ENCODE data around the gene CHCHD3. TPM values are rescaled to one million over a fixed set of nuclear protein-coding genes. Genes with fewer than 3 reads are reported as not detected.

Gene CHCHD3
- total RNA-seq, 1 donor from 2014 or later = 62.1 TPM

DNA sequence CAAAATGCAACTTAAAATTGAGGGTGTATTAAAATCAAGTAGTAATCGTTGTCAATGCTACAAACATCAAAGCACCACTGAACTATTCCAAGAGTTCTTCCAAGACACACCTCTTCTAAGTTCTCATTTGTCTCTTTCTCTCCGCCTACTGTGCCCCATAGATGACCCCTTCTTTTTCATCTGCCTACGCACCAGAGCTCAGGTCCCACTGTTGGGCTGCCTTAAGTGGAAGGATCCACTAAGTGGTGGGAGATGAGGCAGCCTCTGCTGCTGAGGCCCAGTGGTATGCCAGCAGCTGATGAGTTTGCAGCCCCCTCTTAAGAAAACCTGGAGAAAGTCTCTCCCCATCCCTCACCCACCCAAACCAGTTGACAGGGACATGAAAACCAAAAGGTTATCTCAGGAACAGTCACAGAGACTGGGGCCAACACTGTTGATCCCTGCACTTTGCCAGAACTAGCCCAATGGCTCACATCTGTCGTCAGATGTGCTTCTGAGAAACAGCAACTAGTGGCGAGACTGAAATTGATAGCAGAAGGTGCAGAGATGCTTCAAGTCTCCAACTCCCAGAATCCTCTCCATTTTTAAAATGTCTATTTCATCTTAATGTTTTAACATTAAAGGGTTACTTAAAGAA is 88.4 kb downstream of the CHCHD3 start:
- TF ChIP-seq, protein P1, sequence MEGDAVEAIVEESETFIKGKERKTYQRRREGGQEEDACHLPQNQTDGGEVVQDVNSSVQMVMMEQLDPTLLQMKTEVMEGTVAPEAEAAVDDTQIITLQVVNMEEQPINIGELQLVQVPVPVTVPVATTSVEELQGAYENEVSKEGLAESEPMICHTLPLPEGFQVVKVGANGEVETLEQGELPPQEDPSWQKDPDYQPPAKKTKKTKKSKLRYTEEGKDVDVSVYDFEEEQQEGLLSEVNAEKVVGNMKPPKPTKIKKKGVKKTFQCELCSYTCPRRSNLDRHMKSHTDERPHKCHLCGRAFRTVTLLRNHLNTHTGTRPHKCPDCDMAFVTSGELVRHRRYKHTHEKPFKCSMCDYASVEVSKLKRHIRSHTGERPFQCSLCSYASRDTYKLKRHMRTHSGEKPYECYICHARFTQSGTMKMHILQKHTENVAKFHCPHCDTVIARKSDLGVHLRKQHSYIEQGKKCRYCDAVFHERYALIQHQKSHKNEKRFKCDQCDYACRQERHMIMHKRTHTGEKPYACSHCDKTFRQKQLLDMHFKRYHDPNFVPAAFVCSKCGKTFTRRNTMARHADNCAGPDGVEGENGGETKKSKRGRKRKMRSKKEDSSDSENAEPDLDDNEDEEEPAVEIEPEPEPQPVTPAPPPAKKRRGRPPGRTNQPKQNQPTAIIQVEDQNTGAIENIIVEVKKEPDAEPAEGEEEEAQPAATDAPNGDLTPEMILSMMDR (IDR thresholded peaks at IDR 0.05; ENCODE audit: insufficient read depth, low read length, severe bottlenecking) = no peak
- FAIRE-seq = no peak
- H3K27me3 ChIP-seq (ENCODE audit: control insufficient read depth, insufficient read depth, low read length) = no peaks in the 10 kb centered on the region
- H3K36me3 ChIP-seq (ENCODE audit: control insufficient read depth, insufficient read depth, low read length) = no peaks in the 10 kb centered on the region
- DNase-seq (ENCODE audit: low read depth) = no peak
- no peak overlapping the region for H3K4me3 ChIP-seq (ENCODE audit: low read depth, low read length)

DNA sequence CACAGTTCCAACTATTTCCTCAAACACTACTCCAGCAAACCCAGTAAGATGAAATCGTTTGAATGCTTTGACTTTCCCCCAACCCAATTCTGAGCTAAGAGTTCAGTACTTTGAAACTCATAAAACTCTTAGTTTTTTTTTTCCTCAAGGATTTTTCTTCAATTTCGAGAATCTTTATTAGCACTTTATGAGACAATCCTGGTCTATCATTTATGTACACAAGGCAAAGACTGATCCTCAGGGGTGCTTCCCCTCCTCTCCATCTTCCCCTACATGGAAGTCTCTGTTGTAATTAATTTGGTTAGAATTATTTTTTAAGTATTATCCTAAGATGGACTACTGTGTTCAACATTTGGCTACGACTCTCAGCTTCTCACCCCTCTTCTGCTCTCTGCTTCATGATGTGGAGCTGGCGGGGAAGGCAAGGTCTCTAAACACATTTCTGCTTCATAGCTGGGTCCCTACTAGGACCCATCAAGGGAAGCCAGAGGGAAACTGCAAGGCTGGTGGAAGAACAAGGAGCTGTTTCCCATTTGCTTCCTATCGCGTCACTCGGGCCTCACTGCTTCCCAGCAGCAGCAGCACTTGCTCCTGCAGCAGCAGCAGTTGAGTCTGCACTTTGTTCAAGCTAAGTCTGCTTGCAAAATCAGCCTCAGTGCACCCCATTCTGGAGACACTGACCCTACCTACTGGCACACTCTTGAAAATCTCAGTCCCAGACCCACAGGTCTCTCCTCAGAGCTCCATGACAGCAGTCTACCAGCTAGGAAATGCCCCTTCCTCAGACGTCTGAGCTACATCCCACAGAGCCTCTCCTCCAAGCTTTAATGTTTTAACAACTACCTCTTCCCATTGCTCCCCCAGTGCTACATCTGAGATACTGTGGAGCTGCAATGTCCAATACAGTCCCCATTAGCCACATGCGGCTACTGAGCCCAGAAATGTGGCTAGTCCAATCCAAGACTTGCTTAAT is 90.0 kb downstream of the CHCHD3 start:
- FAIRE-seq = no peak

GRCh38 chr7:132988117-132988516 is 93.8 kb downstream of the CHCHD3 start:
- no peak for DNase-seq (ENCODE audit: low read depth)
- Histone ChIP-seq H3K36me3 (ENCODE audit: control insufficient read depth, insufficient read depth, low read length) (no peaks in the 10 kb centered on the region), H3K27me3 (ENCODE audit: control insufficient read depth, insufficient read depth, low read length) (no peaks in the 10 kb centered on the region), H3K4me3 (ENCODE audit: low read depth, low read length) (no peak overlapping the region)
- no peak for FAIRE-seq
- TF ChIP-seq, protein P1 (IDR thresholded peaks at IDR 0.05; ENCODE audit: insufficient read depth, low read length, severe bottlenecking) = no peak

More for the DNA sequence above, 90.0 kb downstream of the CHCHD3 start:
- H3K36me3 ChIP-seq (ENCODE audit: control insufficient read depth, insufficient read depth, low read length) = no peaks in the 10 kb centered on the region
- TF ChIP-seq, protein P1 (IDR thresholded peaks at IDR 0.05; ENCODE audit: insufficient read depth, low read length, severe bottlenecking) = no peak
- DNase-seq (ENCODE audit: low read depth) = no peak
- H3K27me3 ChIP-seq (ENCODE audit: control insufficient read depth, insufficient read depth, low read length) = no peaks in the 10 kb centered on the region
- H3K4me3 ChIP-seq (ENCODE audit: low read depth, low read length) = no peak overlapping the region

GRCh38 chr7:132980402-132980801 is 101.5 kb downstream of the CHCHD3 start:
- FAIRE-seq (no peak), DNase-seq (ENCODE audit: low read depth) (no peak)
- TF ChIP-seq, protein P1 (IDR thresholded peaks at IDR 0.05; ENCODE audit: insufficient read depth, low read length, severe bottlenecking) = no peak
- Histone ChIP-seq H3K4me3 (ENCODE audit: low read depth, low read length) (no peak overlapping the region), H3K27me3 (ENCODE audit: control insufficient read depth, insufficient read depth, low read length) (no peaks in the 10 kb centered on the region), H3K36me3 (ENCODE audit: control insufficient read depth, insufficient read depth, low read length) (no peaks in the 10 kb centered on the region)

GRCh38 chr7:132979524-132979923 is 102.4 kb downstream of the CHCHD3 start:
- H3K27me3 ChIP-seq (ENCODE audit: control insufficient read depth, insufficient read depth, low read length) = no peaks in the 10 kb centered on the region
- FAIRE-seq (no peak), DNase-seq (ENCODE audit: low read depth) (no peak)
- no peak overlapping the region for H3K4me3 ChIP-seq (ENCODE audit: low read depth, low read length)
- TF ChIP-seq, protein P1 (IDR thresholded peaks at IDR 0.05; ENCODE audit: insufficient read depth, low read length, severe bottlenecking) = no peak
- peaks cover 2% of the 10 kb centered on the region for H3K36me3 ChIP-seq (ENCODE audit: control insufficient read depth, insufficient read depth, low read length)

Measured in bronchial epithelial cell (primary cell).